ENCODE measurements around the gene DDX51. TPM values are rescaled to one million over a fixed set of nuclear protein-coding genes. Genes with fewer than 3 reads are reported as not detected.
"Not testable (repeated sequence)": the region's sequence is repeated elsewhere in the genome, so short reads cannot be mapped to it uniquely, and the experiment has no call there.

Gene DDX51
- polyA plus RNA-seq, 4 donors = 12.9 to 24.7 (median 21.6) TPM

DNA sequence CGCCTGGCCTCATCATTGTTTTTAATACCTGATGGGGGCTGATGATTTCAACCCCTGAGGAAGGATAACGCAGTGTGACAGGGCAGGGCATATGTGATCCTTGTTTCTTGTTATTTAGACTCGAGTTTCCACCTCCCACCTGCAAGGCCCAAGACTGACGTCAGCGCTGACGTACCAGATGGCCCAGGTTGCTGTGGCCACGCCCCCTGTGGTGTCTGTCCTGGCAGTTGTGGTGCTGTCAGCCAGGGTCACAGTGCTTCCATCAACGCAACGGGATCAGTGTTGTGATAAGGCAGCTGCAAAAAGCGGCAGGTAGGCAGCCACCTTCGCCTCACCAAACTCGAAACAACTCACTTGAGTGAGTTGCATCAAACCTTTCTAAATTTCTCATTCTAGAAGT lies 18.4 kb downstream of the DDX51 start:
- DNase-seq (ENCODE audit: low read depth in 4 of 4, low spot score in 2 of 4) = no peak

GRCh38 chr12:132124766-132125425 lies 19.2 kb downstream of the DDX51 start:
- no peak for DNase-seq (ENCODE audit: low read depth in 4 of 4, low spot score in 2 of 4)

DNA sequence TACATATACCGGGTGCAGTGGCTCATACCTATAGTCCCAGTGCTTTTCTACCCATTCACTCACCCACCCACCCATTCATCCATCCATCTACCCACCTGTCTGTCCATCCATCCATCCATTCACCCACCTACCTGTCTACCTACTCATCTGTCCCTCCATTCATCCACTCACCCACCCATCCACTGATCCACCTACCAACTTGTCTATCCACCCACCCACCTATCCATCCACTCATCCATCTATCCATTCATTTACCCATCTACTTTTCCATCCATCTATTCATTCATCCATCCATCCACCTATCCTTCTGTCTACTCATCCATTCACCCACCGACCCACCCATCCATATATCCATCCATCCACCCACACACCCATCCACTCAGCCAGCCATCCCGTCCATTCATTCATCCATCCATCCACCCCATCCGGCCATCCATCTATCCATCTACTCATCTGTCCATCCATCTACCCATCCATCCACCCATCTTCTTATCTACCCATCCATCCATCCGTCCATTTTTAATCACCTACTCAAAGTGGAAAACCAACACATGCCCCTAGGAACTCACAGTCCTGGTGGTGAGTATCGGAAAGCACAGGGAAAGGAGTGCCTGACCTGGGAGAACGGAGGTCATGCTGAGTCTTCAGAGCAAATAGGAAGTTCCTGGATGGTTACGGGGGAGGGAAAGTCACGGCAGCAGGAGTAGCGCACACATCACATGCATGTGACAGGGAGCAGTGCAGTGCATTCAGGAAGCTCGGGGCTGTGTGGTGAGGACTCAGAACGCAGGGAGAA lies 20.0 kb downstream of the DDX51 start:
- DNase-seq (ENCODE audit: low read depth in 4 of 4, low spot score in 2 of 4) = no peak

GRCh38 chr12:132121283-132121682 lies 22.8 kb downstream of the DDX51 start:
- DNase-seq (ENCODE audit: low read depth in 4 of 4, low spot score in 2 of 4) = no peak

GRCh38 chr12:132118876-132119275 lies 25.2 kb downstream of the DDX51 start:
- DNase-seq (ENCODE audit: low read depth in 4 of 4, low spot score in 2 of 4) = no peak

GRCh38 chr12:132117558-132117875 lies 26.6 kb downstream of the DDX51 start:
- no peak for DNase-seq (ENCODE audit: low read depth in 4 of 4, low spot score in 2 of 4)

GRCh38 chr12:132116709-132117557 lies 27.2 kb downstream of the DDX51 start:
- DNase-seq (ENCODE audit: low read depth in 4 of 4, low spot score in 2 of 4) = no peak

- DNase-seq (ENCODE audit: low read depth in 4 of 4, low spot score in 2 of 4) = no peak
Observed at GRCh38 chr12:132115500-132115899, 28.6 kb downstream of the DDX51 start.

- DNase-seq (ENCODE audit: low read depth in 4 of 4, low spot score in 2 of 4) = no peak
Observed at GRCh38 chr12:132114667-132115066, 29.5 kb downstream of the DDX51 start.

- DNase-seq (ENCODE audit: low read depth in 4 of 4, low spot score in 2 of 4) = no peak
Observed at GRCh38 chr12:132111654-132112304, 32.3 kb downstream of the DDX51 start.

DNA sequence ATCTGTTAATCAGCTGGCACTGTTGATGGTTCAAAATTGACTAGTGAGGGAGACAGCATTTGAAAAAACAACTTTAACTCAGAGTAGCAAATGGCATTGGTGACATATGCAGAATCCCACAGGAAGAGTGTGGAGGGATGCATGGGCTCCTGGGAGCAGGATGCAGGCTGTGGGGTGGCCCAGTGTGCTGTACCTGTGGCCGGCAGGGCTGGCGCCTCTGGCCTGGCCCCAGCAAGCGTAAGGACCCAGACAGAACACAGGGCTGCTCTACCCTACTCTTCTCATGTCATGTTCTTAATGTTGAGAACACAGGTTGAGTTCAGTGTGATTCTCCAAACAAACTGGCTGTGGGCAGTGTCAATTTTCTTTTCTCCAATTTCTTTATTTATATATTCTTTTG lies 33.4 kb downstream of the DDX51 start:
- DNase-seq (ENCODE audit: low read depth in 4 of 4, low spot score in 2 of 4) = no peak

- no peak for DNase-seq (ENCODE audit: low read depth in 4 of 4, low spot score in 2 of 4)
Observed at GRCh38 chr12:132109741-132110140, 34.4 kb downstream of the DDX51 start.

DNA sequence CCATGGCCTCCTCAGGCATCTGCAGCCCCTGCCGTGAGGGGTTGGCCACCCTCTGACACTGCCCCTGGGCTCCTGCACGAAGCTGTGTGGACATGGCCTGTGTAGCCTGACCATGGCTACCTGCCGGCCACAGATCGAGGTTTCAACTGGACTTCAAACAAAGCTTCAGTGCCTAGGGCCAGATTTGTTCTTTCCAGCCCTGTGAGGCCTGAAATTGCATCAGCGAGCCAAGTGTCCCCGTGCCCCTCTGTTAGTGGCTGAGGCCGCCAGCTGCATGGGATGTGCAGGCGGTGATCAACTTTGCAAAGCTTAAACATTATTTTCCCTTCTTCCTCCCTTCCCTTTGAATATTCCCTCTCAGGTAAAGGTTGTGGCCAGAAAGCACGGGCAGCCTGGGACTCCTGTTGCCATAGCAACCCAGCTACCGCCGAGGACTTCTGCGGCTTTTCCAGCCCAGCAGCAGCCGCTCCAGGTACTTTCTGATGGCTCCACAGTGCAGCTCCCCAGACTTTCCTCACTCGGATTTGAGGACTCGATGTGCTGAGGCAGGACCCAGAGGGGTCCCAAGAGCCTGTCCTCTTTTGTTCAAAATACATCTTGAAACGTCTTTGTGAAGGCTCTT lies 35.8 kb downstream of the DDX51 start:
- DNase-seq (ENCODE audit: low read depth in 4 of 4, low spot score in 2 of 4) = no peak

GRCh38 chr12:132106921-132107320 lies 37.2 kb downstream of the DDX51 start:
- no peak for DNase-seq (ENCODE audit: low read depth in 4 of 4, low spot score in 2 of 4)

DNA sequence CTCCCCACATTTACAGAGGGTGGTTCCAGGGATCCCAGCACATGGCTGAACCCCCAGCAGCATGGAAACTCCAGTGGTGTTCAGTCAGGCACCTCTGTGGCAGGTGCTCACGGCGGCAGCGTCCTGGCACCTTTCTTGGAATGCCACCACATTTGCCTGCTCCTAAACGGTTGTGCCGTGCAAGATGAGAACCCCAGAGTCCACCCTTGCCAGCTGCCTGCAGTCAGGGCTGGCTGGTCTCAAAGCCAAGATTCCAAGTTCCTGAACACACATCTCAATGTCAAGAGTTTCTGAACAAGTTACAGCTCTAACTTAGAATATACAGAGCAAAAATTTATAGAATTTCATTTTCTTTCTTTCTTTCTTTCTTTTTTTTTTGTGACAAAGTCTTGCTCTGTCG lies 38.7 kb downstream of the DDX51 start:
- no peak for DNase-seq (ENCODE audit: low read depth in 4 of 4, low spot score in 2 of 4)

DNA sequence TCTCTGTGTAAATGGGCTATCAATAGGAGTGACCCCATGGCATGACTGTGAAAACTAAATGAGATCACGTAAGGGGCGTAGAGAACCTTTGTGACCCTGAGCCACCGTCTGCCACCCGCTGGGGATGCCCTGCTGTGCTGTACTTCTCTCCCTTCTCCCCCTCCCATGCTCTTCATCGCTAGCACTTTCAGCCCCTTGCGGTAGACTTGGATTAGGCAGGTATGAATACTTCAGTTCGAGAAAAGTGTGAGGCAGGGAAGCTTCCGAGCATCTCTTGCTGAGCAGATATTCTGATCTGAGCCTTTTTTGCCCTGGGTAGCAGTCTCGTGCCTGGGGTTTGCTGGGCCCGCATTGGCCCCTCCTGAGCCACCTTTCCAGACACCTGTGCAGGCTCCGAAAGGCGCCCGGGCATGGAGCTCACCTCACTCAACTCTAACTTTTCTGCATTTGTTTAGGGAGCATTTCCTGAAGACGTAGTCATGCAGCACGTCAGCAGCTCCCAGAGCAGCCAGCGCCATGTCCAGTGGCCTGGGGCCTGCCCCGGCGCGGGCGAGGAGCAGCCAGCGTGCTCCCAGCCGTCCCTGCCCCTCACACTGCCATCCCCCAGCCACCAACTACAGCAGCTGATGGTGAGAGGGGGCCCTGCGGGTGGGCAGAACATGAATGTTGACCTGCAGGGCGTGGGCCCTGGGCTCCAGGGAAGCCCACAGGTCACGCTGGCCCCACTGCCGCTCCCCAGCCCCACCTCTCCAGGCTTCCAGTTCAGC lies 40.4 kb downstream of the DDX51 start:
- no peak for DNase-seq (ENCODE audit: low read depth in 4 of 4, low spot score in 2 of 4)

DNA sequence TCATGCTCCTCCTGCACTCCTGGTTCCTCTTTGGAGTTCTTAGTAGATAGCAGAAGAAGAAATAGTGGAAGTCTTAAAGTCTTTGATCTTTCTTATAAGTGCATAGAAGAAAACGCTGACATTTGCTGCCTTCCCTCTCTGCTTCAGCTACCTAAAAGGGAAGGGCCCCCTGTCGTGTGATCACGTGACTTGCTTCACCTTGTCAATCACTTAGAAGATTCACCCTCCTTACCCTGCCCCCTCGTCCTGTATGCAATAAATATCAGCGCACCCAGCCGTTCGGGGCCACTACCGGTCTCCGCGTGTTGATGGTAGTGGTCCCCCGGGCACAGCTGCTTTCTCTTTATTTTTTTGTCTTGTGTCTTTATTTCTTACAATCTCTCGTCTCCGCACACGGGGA lies 41.0 kb downstream of the DDX51 start:
- not testable (repeated sequence) for DNase-seq (ENCODE audit: low read depth in 4 of 4, low spot score in 2 of 4)

DNA sequence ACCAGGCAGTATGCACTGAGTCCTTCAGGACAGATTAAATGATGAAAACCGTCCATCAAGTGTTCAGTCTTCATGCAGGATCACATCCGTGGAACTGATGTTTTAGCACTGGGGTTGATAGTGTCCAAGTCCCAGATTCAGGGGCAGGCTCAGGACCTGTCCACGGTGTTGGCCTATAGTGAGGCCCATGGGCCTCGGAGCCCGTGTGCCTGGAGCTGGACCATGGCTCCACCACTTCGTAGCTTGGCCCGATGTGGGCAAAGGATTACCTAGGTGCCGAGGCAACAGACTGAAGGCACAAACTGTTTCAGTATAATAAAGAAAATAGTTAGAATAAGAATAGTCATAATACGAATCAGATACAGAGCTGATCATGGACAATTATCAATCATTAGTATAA lies 41.8 kb downstream of the DDX51 start:
- no peak for DNase-seq (ENCODE audit: low read depth in 4 of 4, low spot score in 2 of 4)

DNA sequence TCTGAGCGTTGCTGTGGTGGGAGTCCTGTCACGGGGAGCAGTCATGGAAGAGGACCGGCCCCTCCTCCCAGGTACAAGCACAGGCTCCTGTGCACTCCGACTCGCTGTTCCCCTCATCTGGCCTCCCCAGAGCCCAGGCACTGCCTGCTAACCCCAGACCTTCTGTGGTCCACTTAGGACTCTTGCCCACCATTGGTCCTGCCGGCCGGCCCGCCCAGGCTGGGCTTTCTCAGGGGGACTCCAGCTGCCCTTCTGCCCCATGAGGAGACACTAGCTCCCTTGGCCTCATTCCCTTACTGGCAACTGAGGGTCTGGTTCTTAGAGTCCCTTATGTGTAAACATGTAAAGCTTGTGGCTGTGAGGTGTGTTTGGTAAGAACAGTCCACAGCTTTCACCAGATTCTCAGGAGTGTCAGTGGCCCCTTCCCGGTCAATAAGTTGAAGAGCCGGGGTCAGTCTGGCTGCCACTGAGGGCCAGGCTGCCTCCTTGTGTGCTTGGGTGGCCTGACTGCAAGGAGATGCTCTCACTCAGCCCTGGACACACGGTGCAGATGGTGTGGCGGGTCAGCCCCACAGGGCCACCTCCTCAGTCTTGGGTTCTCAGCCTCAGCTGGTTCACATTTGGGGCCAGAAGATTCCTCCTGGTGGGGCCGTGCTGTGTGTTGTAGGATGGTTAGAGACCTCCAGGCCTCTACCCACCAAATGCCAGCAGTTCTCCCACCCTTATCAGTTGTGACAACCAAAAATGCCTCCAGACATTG lies 43.6 kb downstream of the DDX51 start:
- DNase-seq (ENCODE audit: low read depth in 4 of 4, low spot score in 2 of 4) = no peak
